ENCODE measurements around the gene MZB1. TPM values are rescaled to one million over a fixed set of nuclear protein-coding genes. Genes with fewer than 3 reads are reported as not detected.

The MZB1 gene
- total and polyA plus RNA-seq, 2 of the 8 experiments (the other 6 are each of a cell fraction or from before 2014, with no cell fraction given), result 0.39 to 0.47 TPM

DNA sequence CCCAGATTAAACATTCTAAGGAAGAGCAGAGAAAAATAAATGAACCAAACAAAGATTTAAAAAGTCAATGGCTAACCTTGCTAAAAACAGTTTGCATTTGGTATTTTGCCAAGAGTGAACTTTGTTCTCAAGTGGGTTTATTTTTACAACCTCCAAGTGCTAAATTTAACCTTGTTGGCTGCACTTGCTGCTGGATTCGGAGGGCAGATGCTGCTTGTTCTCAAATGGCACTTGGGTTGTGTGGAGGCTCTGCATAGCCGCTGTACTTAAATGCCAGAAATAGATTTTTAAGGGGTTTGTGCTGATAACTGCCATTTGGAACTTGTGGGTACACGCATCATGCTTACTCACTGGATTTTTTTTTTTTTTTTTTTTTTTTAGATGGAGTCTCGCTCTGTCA lies 27.5 kb upstream of the MZB1 start:
- 96% methylated on average over 3 of the region's 4 CpGs; no CpG with 5 or more reads in 1 of the 2 experiments for WGBS, 2 experiments (ENCODE audit: extremely low coverage in 1 of 2, insufficient coverage in 1 of 2, insufficient read length in 1 of 2, insufficient replicate concordance in 2 of 2, low coverage in 1 of 2, low lambda C conversion rate in 2 of 2, missing lambda C conversion rate in 1 of 2)
- H3K14ac ChIP-seq (ENCODE audit: insufficient read length), result no peak overlapping the region
- no peak for DNase-seq (ENCODE audit: low read depth in 1 of 2, low spot score in 2 of 2)
- no peak overlapping the region for H3K4ac ChIP-seq (replicated peaks; ENCODE audit: insufficient read length, low read depth, low read length)
- CTCF ChIA-PET (ENCODE audit: partially characterized antibody), result interaction anchor here (0.7 to 9.9 kb wide), 4 partner anchors 8 to 551 kb away, joined by 4 to 319 read pairs (median 36); no protein-coding TSS in a partner anchor
- H4K8ac ChIP-seq (ENCODE audit: extremely low read depth, insufficient read depth, low read length), result no peak overlapping the region
- no peak overlapping the region for H3K9ac ChIP-seq (replicated peaks in 1 of 4; ENCODE audit: extremely low read depth in 1 of 4, low read depth in 3 of 4, low read length in 3 of 4)
- H3K79me1 ChIP-seq (ENCODE audit: low read depth, low read length), result no peaks in the 10 kb centered on the region
- POLR2A ChIA-PET (ENCODE audit: partially characterized antibody), result interaction anchor here (0.7 to 0.9 kb wide), 2 partner anchors 22 to 65 kb away, joined by 3 read pairs; partner anchors contain the start of genes DNAJC18 and STING1
- H3K27ac ChIP-seq (ENCODE audit: low read depth, low read length), result no peak overlapping the region
- no peak overlapping the region for H3K56ac ChIP-seq (replicated peaks; ENCODE audit: insufficient read length, low read depth, low read length)
- H2BK20ac ChIP-seq (ENCODE audit: low read length), result no peak overlapping the region
- H3K23ac ChIP-seq (ENCODE audit: insufficient read length), result no peak overlapping the region
- H4K5ac ChIP-seq (ENCODE audit: insufficient read length, low read depth, low read length), result no peak overlapping the region
- no peak overlapping the region for H2AK5ac ChIP-seq (ENCODE audit: low read depth, low read length)
- no peaks in the 10 kb centered on the region for H4K20me1 ChIP-seq (replicated peaks in 1 of 2; ENCODE audit: control insufficient read depth in 1 of 2, insufficient read depth in 2 of 2, low read length in 2 of 2)
- H2BK120ac ChIP-seq (replicated peaks; ENCODE audit: low read depth, low read length), result no peak overlapping the region
- no peaks in the 10 kb centered on the region for H3K79me2 ChIP-seq (ENCODE audit: control insufficient read depth in 1 of 2, insufficient read depth in 2 of 2, low read length in 2 of 2)
- H3K9me3 ChIP-seq (ENCODE audit: insufficient read depth in 2 of 2, low read depth in 1 of 2, low read length in 1 of 2), result no peaks in the 10 kb centered on the region
- no peaks in the 10 kb centered on the region for H3K23me2 ChIP-seq (ENCODE audit: low read depth, low read length)
- H2BK5ac ChIP-seq (ENCODE audit: low read depth, low read length), result no peak overlapping the region
- no peaks in the 10 kb centered on the region for H3K27me3 ChIP-seq (replicated peaks in 1 of 4; ENCODE audit: control insufficient read depth in 3 of 4, extremely low read depth in 1 of 4, insufficient read depth in 3 of 4, low read length in 3 of 4)
- H3K18ac ChIP-seq (ENCODE audit: extremely low read depth, low read length), result no peak overlapping the region
- no peak overlapping the region for H2AFZ ChIP-seq (ENCODE audit: low read length)
- H3K36me3 ChIP-seq (ENCODE audit: control insufficient read depth in 2 of 4, insufficient read depth in 4 of 4, low read length in 3 of 4), result peaks cover 2 to 21% (median 6%) of the 10 kb centered on the region in 4 experiments; a peak in 5 of 8 replicates
- no peak overlapping the region for H3K4me3 ChIP-seq (ENCODE audit: extremely low read depth in 1 of 4, insufficient read depth in 2 of 4, low read depth in 3 of 4, low read length in 4 of 4)
- H3K4me1 ChIP-seq (replicated peaks in 1 of 4; ENCODE audit: control insufficient read depth in 3 of 4, insufficient read depth in 4 of 4, low read length in 3 of 4), result peaks cover 4 to 9% (median 6%) of the 10 kb centered on the region in 4 experiments; a peak in 4 of 7 replicates
- no peak overlapping the region for H2BK12ac ChIP-seq (ENCODE audit: low read depth, low read length)
- no peak overlapping the region for H3K4me2 ChIP-seq (ENCODE audit: insufficient read depth in 1 of 2, low read depth in 2 of 2, low read length in 2 of 2)
- no peak overlapping the region for H2BK15ac ChIP-seq (ENCODE audit: low read length)
- no peak for FAIRE-seq
- no peak overlapping the region for H4K91ac ChIP-seq (replicated peaks; ENCODE audit: insufficient read length, low read length)
- TF ChIP-seq POU5F1 (IDR thresholded peaks at IDR 0.05; ENCODE audit: low read depth, low read length) (no peak), SP4 (IDR thresholded peaks at IDR 0.05; ENCODE audit: low read length) (no peak), CEBPB (IDR thresholded peaks at IDR 0.05; ENCODE audit: low read depth, low read length) (no peak), TEAD4 (IDR thresholded peaks at IDR 0.05; ENCODE audit: low read depth, low read length) (no peak), GABPA (IDR thresholded peaks at IDR 0.05; ENCODE audit: borderline replicate concordance, insufficient read depth, low read length) (no peak), CBX8 (IDR thresholded peaks at IDR 0.05; ENCODE audit: borderline replicate concordance, low read depth, low read length) (no peak), BCL11A (IDR thresholded peaks at IDR 0.05; ENCODE audit: low read depth in 2 of 2, low read length in 2 of 2) (no peak)
- TF ChIP-seq, protein P1, sequence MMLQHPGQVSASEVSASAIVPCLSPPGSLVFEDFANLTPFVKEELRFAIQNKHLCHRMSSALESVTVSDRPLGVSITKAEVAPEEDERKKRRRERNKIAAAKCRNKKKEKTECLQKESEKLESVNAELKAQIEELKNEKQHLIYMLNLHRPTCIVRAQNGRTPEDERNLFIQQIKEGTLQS (IDR thresholded peaks at IDR 0.05; ENCODE audit: insufficient read depth, low read depth, low read length), result no peak
